Jurkat, Clone E6-1 (cell line): ENCODE data around the gene GRIN1.
"Not testable (repeated sequence)": the region's sequence is repeated elsewhere in the genome, so short reads cannot be mapped to it uniquely, and the experiment has no call there.

Experiments
- DNase-seq: peaks from one replicate; pipeline ENCODE4 v3.0.0-alpha.2; 2011; ENCODE audit warnings: low read depth, low spot score
- H3K4me3 ChIP-seq: 2 replicates; pipeline ENCODE4 v1.5.1; 2011; ENCODE audit warnings: mild to moderate bottlenecking, low read length, control low read depth, moderate library complexity

The GRIN1 gene

GRCh38 chr9:137110911-137111787, 27.8 kb upstream of the GRIN1 start:
- DNase-seq, result no peak
- no peak overlapping the region for H3K4me3 ChIP-seq

- DNase-seq, result no peak
- no peak overlapping the region for H3K4me3 ChIP-seq
These were observed 27.0 kb upstream of the GRIN1 start for GRCh38 chr9:137111788-137112563.

- no peak for DNase-seq
- H3K4me3 ChIP-seq, result no peak overlapping the region
These were observed 26.2 kb upstream of the GRIN1 start for GRCh38 chr9:137112564-137113384.

GRCh38 chr9:137113385-137114159, 25.4 kb upstream of the GRIN1 start:
- no peak for DNase-seq
- no peak overlapping the region; the same call in 1 of the 2 replicates for H3K4me3 ChIP-seq

GRCh38 chr9:137114220-137114612, 24.7 kb upstream of the GRIN1 start:
- peak overlapping the region; percentile 57 for H3K4me3 ChIP-seq
- no peak for DNase-seq

GRCh38 chr9:137114613-137115393, 24.2 kb upstream of the GRIN1 start, which contains the start of gene DPP7:
DPP7 (minus strand) TSS chr9:137114733; CDS start chr9:137114713, 20 bp downstream.
- peak; percentile 41 for DNase-seq
- peak within 1 kb of the TSS; percentile 57 for H3K4me3 ChIP-seq

GRCh38 chr9:137115394-137116026, 23.4 kb upstream of the GRIN1 start:
- no peak for DNase-seq
- peak overlapping the region; percentile 57 for H3K4me3 ChIP-seq

- DNase-seq, result no peak
- H3K4me3 ChIP-seq, result no peak overlapping the region
These were observed 22.9 kb upstream of the GRIN1 start for GRCh38 chr9:137116027-137116507.

GRCh38 chr9:137116728-137117127, 22.2 kb upstream of the GRIN1 start:
- no peak for DNase-seq
- H3K4me3 ChIP-seq, result no peak overlapping the region

GRCh38 chr9:137117269-137117731, 21.7 kb upstream of the GRIN1 start:
- DNase-seq, result no peak
- H3K4me3 ChIP-seq, result no peak overlapping the region

- H3K4me3 ChIP-seq, DNase-seq: not testable (repeated sequence)
These were observed 20.8 kb upstream of the GRIN1 start for GRCh38 chr9:137118092-137118603.

GRCh38 chr9:137121927-137122795, 16.8 kb upstream of the GRIN1 start:
- not testable (repeated sequence) for DNase-seq, H3K4me3 ChIP-seq

GRCh38 chr9:137122796-137123467, 16.0 kb upstream of the GRIN1 start:
- H3K4me3 ChIP-seq, result not testable (repeated sequence)

GRCh38 chr9:137123468-137123837, 15.5 kb upstream of the GRIN1 start:
- no peak overlapping the region for H3K4me3 ChIP-seq

More at GRCh38 chr9:137122796-137123467, 16.0 kb upstream of the GRIN1 start:
- DNase-seq, result not testable (repeated sequence)

GRCh38 chr9:137123952-137124462, 14.9 kb upstream of the GRIN1 start:
- H3K4me3 ChIP-seq, DNase-seq: not testable (repeated sequence)

More at GRCh38 chr9:137123468-137123837, 15.5 kb upstream of the GRIN1 start:
- no peak for DNase-seq
